GM12891 (cell line): ENCODE results near the gene BICD2.

Experiments used
- POLR2A ChIP-seq: IDR thresholded peaks from 2 replicates; pipeline ENCODE4 v1.6.1; 2011; ENCODE audit warnings: low read depth, low read length, control low read depth
- POLR2AphosphoS5 ChIP-seq: IDR thresholded peaks from 2 replicates; pipeline ENCODE4 v1.6.1; 2011; ENCODE audit warnings: low read depth, low read length, control low read depth

DNA sequence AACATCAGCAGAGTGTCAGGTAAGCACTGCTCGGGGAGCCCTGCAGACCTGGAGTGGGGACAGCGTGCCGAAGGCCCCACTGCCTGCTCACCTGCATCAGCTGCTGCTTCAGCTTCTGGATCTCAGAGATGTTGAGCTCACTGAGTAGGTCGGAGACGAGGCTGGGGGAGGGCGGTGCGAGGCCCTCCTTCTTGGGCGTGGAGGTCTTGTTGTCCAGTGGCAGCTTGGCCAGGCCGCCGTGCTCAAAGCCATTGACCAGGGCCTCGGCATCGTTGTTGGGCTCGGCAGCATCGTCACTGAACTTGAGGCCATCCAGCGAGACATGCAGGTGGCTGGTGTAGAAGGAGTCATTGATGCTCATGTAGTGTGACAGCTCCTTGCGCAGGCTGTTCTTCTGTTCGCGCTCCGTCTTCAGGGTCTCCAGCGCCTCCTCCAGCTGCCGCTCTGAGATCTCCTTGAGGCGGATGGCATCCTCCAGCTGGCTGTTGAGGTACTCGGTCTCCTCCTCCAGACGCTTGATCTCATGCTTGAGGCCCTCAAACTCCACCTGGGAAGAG is 44.3 kb downstream of the BICD2 start:
- TF ChIP-seq POLR2A (no peak), POLR2AphosphoS5 (no peak)
